ACC112 (cell line): Measurements from ENCODE around the gene CRYL1.

Experiments
- H2AFZ ChIP-seq: fragments of 200-600 bp; sonication (generic); one replicate; pipeline ENCODE4 v1.6.0; 2017; ENCODE audit warnings: antibody characterized with exemption, low read length; ENCODE audit not compliant: unreplicated experiment
- H3K27ac ChIP-seq: fragments of 200-600 bp; sonication (generic); 2 replicates; pipeline ENCODE4 v1.5.1; 2014; ENCODE audit warnings: low read depth, mild to moderate bottlenecking, antibody characterized with exemption, low read length, moderate library complexity
- H3K27me3 ChIP-seq: fragments of 200-600 bp; sonication (generic); 2 replicates; pipeline ENCODE4 v1.6.1; 2014; ENCODE audit warnings: mild to moderate bottlenecking, antibody characterized with exemption, low read length, moderate library complexity, mixed read lengths; ENCODE audit not compliant: insufficient read depth
- H3K36me3 ChIP-seq: fragments of 200-600 bp; sonication (generic); 2 replicates; pipeline ENCODE4 v1.6.1; 2016; ENCODE audit warnings: mild to moderate bottlenecking, antibody characterized with exemption, low read length, moderate library complexity, mixed read lengths; ENCODE audit not compliant: insufficient read depth
- H3K4me1 ChIP-seq: fragments of 200-600 bp; sonication (generic); one replicate; pipeline ENCODE4 v1.6.1; 2016; ENCODE audit warnings: low read length, mixed read lengths; ENCODE audit not compliant: insufficient read depth, unreplicated experiment, control insufficient read depth
- H3K4me3 ChIP-seq: fragments of 200-600 bp; sonication (generic); 2 replicates; pipeline ENCODE4 v1.5.1; 2014; ENCODE audit warnings: mild to moderate bottlenecking, low read depth, low read length
- H3K79me2 ChIP-seq: fragments of 200-600 bp; sonication (generic); one replicate; pipeline ENCODE4 v1.6.0; 2016; ENCODE audit warnings: low read length; ENCODE audit not compliant: control insufficient read depth, unreplicated experiment, insufficient read depth

CRYL1 gene

DNA sequence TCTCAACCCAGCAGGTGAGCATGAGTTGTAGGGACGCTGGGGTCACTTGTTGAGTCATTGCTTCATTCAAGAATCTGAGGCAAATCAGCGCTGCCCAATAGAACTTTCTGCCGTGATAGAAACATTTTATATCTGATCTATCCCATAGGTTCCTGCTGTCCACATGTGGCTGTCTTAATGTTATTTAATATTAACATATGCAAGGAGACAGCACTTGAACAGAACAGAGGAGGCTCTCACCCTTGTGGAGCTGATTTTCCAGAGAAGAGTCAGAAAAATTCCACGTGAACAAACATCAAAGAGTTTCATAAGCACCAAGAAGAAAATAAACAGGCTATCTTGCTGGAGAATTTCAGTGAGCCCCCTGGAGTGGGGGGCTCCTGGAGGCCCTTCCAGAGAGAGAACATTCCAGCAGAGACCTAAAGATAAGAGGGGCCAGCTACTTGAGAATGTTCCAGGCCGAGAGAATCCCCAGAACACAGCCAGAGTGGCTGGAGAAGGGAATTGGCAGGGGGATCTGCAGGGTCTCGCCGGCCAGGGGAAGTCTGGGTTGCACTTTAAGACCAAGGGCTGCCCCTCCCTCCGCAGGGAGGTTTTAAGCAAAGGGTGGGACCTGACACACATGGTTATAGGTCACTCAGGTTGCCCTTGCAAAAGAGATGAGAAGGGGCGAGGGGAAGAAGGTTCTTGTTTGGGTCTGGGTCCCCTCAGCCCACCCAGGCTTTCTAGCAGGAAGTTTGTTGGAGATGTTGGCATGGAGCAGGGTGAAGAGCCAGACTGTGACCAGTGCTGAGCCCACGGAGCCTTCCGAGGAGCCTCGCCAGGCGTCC lies 135.7 kb downstream of the CRYL1 start:
- no peaks in the 10 kb centered on the region for H3K4me1 ChIP-seq
- no peaks in the 10 kb centered on the region for H3K36me3 ChIP-seq
- no peak overlapping the region for H3K4me3 ChIP-seq
- H2AFZ ChIP-seq = no peak overlapping the region
- no peaks in the 10 kb centered on the region for H3K27me3 ChIP-seq
- H3K27ac ChIP-seq = no peak overlapping the region
- no peaks in the 10 kb centered on the region for H3K79me2 ChIP-seq

DNA sequence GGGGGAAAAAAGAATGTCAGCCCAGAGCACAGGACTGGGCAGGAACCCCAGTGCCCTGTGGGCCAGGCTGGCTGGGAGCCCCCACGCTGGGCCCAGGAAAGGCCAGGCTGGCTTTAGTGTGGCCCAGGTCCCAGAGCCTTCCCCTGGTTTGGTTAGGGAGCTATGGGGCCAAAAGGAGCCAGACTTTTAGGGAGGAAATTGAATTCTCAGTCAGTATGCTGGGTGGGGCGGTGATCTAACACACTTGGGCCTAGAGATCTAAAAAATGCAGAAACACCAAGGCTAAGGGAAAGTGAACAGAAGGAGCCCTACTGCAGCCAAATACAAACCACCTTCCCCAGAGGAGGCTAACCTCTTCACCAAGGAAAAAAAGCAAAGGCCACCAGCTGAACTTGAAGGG lies 137.5 kb downstream of the CRYL1 start:
- Histone ChIP-seq H3K36me3 (no peaks in the 10 kb centered on the region), H3K79me2 (no peaks in the 10 kb centered on the region), H3K27ac (no peak overlapping the region), H2AFZ (peak overlapping the region; percentile 62), H3K4me3 (no peak overlapping the region), H3K27me3 (no peaks in the 10 kb centered on the region), H3K4me1 (no peaks in the 10 kb centered on the region)

DNA sequence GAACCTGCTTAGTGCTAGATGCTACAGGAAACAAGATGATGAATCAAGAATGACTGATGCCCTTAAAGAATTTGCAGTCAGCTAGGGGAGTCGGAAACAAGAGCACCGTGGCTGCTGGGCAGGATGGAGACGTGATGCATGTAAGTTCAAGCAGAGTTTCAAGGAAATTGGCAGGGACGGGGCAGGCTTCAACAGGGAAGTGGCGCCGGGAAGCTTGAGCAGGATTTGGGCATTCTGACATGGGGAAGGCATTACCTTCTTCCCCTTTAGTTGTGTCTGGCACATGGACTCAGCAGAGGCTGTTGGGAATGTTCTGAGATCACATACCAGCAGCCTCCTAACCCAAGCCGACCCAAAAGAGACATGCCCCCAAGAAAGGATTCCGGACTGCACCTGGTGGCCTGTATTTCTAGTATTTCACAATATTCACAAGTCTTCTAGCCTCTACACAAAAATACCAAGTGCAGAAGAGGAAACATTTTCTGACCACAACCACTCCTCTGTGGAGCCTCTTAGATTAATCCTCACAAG lies 138.2 kb downstream of the CRYL1 start:
- no peaks in the 10 kb centered on the region for H3K4me1 ChIP-seq
- no peaks in the 10 kb centered on the region for H3K36me3 ChIP-seq
- H3K79me2 ChIP-seq = no peaks in the 10 kb centered on the region
- H2AFZ ChIP-seq = peak overlapping the region; percentile 62
- no peak overlapping the region for H3K4me3 ChIP-seq
- H3K27me3 ChIP-seq = no peaks in the 10 kb centered on the region; the same call in 1 of the 2 replicates
- no peak overlapping the region for H3K27ac ChIP-seq

DNA sequence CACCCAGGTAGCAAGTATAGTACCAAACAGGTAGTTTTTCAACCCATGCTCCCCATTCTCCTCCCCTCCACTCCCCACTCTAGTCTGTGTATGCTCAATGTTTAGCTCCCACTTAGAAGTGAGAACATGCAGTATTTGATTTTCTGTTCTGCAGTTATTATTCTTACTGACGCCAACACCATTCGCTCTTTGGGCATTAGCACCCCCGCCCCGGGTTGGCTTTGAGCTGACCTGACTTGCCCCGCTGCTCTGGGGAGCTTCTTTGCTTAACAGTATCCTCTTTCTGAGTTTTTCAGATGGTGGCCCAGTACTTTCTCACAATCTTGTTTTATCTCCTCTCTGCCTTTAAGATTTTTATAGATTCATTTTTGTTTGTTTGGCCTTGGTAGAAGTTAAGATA lies 138.7 kb downstream of the CRYL1 start:
- Histone ChIP-seq H3K4me1 (no peaks in the 10 kb centered on the region), H3K27me3 (no peaks in the 10 kb centered on the region; the same call in 1 of the 2 replicates), H3K4me3 (no peak overlapping the region), H2AFZ (no peak overlapping the region), H3K79me2 (no peaks in the 10 kb centered on the region), H3K36me3 (no peaks in the 10 kb centered on the region), H3K27ac (no peak overlapping the region)

DNA sequence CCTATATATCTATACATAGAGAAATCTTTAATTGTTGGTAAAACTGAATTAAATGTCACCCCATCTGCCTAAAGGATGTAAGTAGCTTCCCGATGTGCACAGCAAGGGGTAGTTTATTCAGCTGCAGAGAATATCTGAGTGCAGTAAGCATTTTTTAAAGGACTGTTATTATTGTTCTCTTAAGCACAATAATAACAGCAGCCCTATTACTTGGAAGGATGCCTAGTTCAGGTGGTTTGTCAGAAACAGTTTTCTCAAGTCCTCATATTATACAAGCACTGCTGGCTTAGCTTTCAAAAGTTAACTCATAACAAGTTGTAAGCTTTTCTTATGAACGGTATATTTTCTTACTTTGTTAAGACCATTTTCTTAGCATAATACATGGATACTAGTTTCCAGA lies 142.6 kb downstream of the CRYL1 start:
- Histone ChIP-seq H3K4me1 (no peaks in the 10 kb centered on the region), H3K27me3 (no peaks in the 10 kb centered on the region; the same call in 1 of the 2 replicates), H3K4me3 (no peak overlapping the region), H2AFZ (no peak overlapping the region), H3K79me2 (no peaks in the 10 kb centered on the region), H3K27ac (no peak overlapping the region), H3K36me3 (no peaks in the 10 kb centered on the region)

DNA sequence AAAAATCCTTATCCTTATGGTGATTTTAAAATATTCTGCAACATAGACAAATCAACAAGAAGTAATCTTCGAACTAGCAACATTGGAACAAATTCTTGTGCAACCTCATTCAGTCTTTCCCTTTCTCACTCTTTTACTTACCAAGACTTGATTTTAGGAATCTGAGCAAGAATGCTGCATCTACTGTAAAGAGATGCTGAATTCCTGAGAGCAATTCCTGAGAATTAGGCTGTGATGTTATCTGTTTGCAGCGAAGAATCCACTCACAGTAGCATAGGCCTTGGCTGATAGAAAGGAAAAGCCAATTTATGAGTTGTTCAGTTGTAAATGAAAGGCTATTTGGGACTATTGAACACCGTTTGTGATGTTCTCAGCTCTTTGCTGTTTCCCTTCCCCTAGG lies 144.3 kb downstream of the CRYL1 start:
- Histone ChIP-seq H3K4me1 (no peaks in the 10 kb centered on the region), H3K4me3 (no peak overlapping the region), H3K27me3 (no peaks in the 10 kb centered on the region; the same call in 1 of the 2 replicates), H3K27ac (no peak overlapping the region), H3K79me2 (no peaks in the 10 kb centered on the region), H2AFZ (no peak overlapping the region), H3K36me3 (no peaks in the 10 kb centered on the region)

DNA sequence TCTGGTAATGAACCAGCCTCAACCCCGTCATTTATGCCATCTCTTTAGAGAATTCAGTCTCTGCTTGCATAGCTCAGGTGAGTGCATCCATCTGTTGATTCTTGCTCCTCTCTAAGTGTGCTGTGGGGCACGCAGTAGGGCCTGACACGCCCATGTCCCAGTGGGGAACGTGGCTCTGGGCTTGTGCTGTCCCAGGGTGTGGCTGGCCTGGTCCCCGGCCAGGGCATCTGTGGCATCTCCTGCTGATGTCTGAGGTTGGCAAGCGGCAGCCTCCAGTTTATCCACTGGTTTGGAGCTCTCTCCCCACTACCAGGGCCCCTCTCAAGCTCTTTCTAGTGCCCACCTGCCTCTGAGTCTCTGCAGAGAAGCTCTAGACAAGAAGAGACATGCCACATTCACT lies 146.9 kb downstream of the CRYL1 start:
- H2AFZ ChIP-seq = no peak overlapping the region
- no peak overlapping the region for H3K4me3 ChIP-seq
- H3K4me1 ChIP-seq = no peaks in the 10 kb centered on the region
- peaks cover 5% of the 10 kb centered on the region for H3K27me3 ChIP-seq
- no peaks in the 10 kb centered on the region for H3K36me3 ChIP-seq
- H3K79me2 ChIP-seq = no peaks in the 10 kb centered on the region
- H3K27ac ChIP-seq = no peak overlapping the region

GRCh38 chr13:20377720-20378119 lies 147.9 kb downstream of the CRYL1 start:
- no peak overlapping the region for H3K27ac ChIP-seq

GRCh38 chr13:20375871-20376270 lies 149.8 kb downstream of the CRYL1 start:
- Histone ChIP-seq H3K4me3 (no peak overlapping the region), H3K36me3 (no peaks in the 10 kb centered on the region), H3K79me2 (no peaks in the 10 kb centered on the region), H2AFZ (no peak overlapping the region), H3K4me1 (no peaks in the 10 kb centered on the region), H3K27ac (no peak overlapping the region), H3K27me3 (peaks cover 28% of the 10 kb centered on the region)

More at GRCh38 chr13:20377720-20378119, 147.9 kb downstream of the CRYL1 start:
- Histone ChIP-seq H3K79me2 (no peaks in the 10 kb centered on the region), H3K36me3 (no peaks in the 10 kb centered on the region), H3K4me3 (no peak overlapping the region), H3K27me3 (peaks cover 11% of the 10 kb centered on the region), H2AFZ (no peak overlapping the region), H3K4me1 (no peaks in the 10 kb centered on the region)

- Histone ChIP-seq H3K27ac (no peak overlapping the region), H2AFZ (no peak overlapping the region), H3K36me3 (no peaks in the 10 kb centered on the region), H3K4me3 (no peak overlapping the region), H3K4me1 (no peaks in the 10 kb centered on the region), H3K27me3 (peaks cover 40% of the 10 kb centered on the region), H3K79me2 (no peaks in the 10 kb centered on the region)
These were observed 151.8 kb downstream of the CRYL1 start for GRCh38 chr13:20373861-20374260.

DNA sequence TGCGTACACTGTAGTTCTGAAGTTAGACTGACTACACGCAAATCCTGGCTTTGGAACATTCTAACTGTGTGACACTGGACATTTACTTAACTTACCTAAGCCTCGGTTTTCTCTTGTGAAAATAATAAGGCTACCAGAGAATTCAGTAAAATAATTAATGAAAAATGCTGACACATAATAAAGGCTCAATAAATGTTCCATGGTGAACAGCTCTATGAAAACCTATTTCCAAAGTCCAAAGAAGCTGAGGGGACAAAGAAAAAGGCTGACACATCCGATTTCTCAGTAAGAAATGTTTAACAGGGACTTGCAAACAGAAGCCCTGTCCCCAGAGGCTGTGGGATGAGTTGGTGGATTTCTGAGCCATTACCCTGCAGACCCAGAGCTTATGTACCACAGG lies 153.8 kb downstream of the CRYL1 start:
- H3K4me3 ChIP-seq = no peak overlapping the region
- no peaks in the 10 kb centered on the region for H3K36me3 ChIP-seq
- H3K27me3 ChIP-seq = peaks cover 46% of the 10 kb centered on the region
- no peak overlapping the region for H3K27ac ChIP-seq
- no peaks in the 10 kb centered on the region for H3K79me2 ChIP-seq
- no peak overlapping the region for H2AFZ ChIP-seq
- no peaks in the 10 kb centered on the region for H3K4me1 ChIP-seq
